ENCODE results near the gene SESTD1. TPM values are rescaled to one million over a fixed set of nuclear protein-coding genes. Genes with fewer than 3 reads are reported as not detected.

The SESTD1 gene
- total RNA-seq, 2 donors from 2014 or later, result 35.3 to 62.2 TPM

- TF ChIP-seq, protein P1, sequence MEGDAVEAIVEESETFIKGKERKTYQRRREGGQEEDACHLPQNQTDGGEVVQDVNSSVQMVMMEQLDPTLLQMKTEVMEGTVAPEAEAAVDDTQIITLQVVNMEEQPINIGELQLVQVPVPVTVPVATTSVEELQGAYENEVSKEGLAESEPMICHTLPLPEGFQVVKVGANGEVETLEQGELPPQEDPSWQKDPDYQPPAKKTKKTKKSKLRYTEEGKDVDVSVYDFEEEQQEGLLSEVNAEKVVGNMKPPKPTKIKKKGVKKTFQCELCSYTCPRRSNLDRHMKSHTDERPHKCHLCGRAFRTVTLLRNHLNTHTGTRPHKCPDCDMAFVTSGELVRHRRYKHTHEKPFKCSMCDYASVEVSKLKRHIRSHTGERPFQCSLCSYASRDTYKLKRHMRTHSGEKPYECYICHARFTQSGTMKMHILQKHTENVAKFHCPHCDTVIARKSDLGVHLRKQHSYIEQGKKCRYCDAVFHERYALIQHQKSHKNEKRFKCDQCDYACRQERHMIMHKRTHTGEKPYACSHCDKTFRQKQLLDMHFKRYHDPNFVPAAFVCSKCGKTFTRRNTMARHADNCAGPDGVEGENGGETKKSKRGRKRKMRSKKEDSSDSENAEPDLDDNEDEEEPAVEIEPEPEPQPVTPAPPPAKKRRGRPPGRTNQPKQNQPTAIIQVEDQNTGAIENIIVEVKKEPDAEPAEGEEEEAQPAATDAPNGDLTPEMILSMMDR (IDR thresholded peaks at IDR 0.05), result no peak
- Histone ChIP-seq H3K4me1 (ENCODE audit: control insufficient read depth in 1 of 2, low read depth in 2 of 2) (peaks cover 34 to 46% of the 10 kb centered on the region in 2 donors), H3K9me3 (no peaks in the 10 kb centered on the region), H3K27me3 (replicated peaks; ENCODE audit: insufficient read depth) (no peaks in the 10 kb centered on the region), H3K27ac (peak overlapping the region; percentile 86 to 87), H3K4me3 (peak overlapping the region; percentile 96), H3K36me3 (no peaks in the 10 kb centered on the region)
- ATAC-seq (ENCODE audit: insufficient number of reproducible peaks, low FRiP score, low read depth) (no peak), DNase-seq (ENCODE audit: low spot score) (no peak)
Measured at GRCh38 chr2:179265082-179265510, 464 bp upstream of the SESTD1 start.

GRCh38 chr2:179263446-179264367 lies 925 bp downstream of the SESTD1 start:
- Histone ChIP-seq H3K27me3 (replicated peaks; ENCODE audit: insufficient read depth) (no peaks in the 10 kb centered on the region), H3K27ac (peak overlapping the region; percentile 86 to 87), H3K9me3 (no peaks in the 10 kb centered on the region), H3K4me1 (ENCODE audit: control insufficient read depth in 1 of 2, low read depth in 2 of 2) (peaks cover 37 to 56% of the 10 kb centered on the region in 2 donors), H3K4me3 (peak overlapping the region; percentile 96), H3K36me3 (no peaks in the 10 kb centered on the region)
- ATAC-seq (ENCODE audit: insufficient number of reproducible peaks, low FRiP score, low read depth) (peak; percentile 36), DNase-seq (ENCODE audit: low spot score) (no peak)
- TF ChIP-seq, protein P1 (IDR thresholded peaks at IDR 0.05), result no peak

DNA sequence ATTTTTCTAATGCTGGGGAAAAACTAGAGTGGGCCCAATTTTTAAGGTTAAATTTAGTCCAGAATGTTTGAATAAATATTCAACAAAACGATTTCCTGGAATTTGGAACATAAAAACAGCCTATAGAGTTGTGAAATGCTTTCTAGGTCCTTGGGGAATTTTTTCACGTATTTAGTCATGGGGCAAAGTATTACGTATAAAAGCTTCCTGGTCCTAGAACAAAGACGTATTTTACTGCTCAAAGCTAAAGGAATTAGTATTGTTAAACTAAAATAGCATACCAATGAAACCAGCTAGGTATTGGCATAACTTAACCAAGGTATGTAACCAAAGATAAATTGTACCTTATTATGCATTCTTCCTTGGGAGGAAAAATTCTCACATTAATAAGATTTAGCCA lies 1.6 kb downstream of the SESTD1 start:
- Histone ChIP-seq H3K36me3 (no peaks in the 10 kb centered on the region), H3K9me3 (no peaks in the 10 kb centered on the region), H3K4me1 (ENCODE audit: control insufficient read depth in 1 of 2, low read depth in 2 of 2) (peaks cover 36 to 59% of the 10 kb centered on the region in 2 donors), H3K27ac (peak overlapping the region; percentile 86 to 87), H3K4me3 (peak overlapping the region; percentile 96), H3K27me3 (replicated peaks; ENCODE audit: insufficient read depth) (no peaks in the 10 kb centered on the region)
- DNase-seq (ENCODE audit: low spot score) (no peak), ATAC-seq (ENCODE audit: insufficient number of reproducible peaks, low FRiP score, low read depth) (no peak)
- TF ChIP-seq, protein P1 (IDR thresholded peaks at IDR 0.05), result no peak

GRCh38 chr2:179262077-179262660 lies 2.5 kb downstream of the SESTD1 start:
- peaks cover 33 to 66% of the 10 kb centered on the region in 2 donors for H3K4me1 ChIP-seq (ENCODE audit: control insufficient read depth in 1 of 2, low read depth in 2 of 2)
- no peak for ATAC-seq (ENCODE audit: insufficient number of reproducible peaks, low FRiP score, low read depth)
- no peak overlapping the region for H3K27ac ChIP-seq
- H3K27me3 ChIP-seq (replicated peaks; ENCODE audit: insufficient read depth), result no peaks in the 10 kb centered on the region
- H3K4me3 ChIP-seq, result peak overlapping the region; percentile 96
- DNase-seq (ENCODE audit: low spot score), result no peak
- TF ChIP-seq, protein P1 (IDR thresholded peaks at IDR 0.05), result no peak
- no peaks in the 10 kb centered on the region for H3K9me3 ChIP-seq
- no peaks in the 10 kb centered on the region for H3K36me3 ChIP-seq

GRCh38 chr2:179261151-179261825 lies 3.3 kb downstream of the SESTD1 start:
- Histone ChIP-seq H3K4me3 (peak overlapping the region; percentile 96), H3K9me3 (no peaks in the 10 kb centered on the region), H3K4me1 (ENCODE audit: control insufficient read depth in 1 of 2, low read depth in 2 of 2) (peaks cover 33 to 64% of the 10 kb centered on the region in 2 donors), H3K36me3 (no peaks in the 10 kb centered on the region), H3K27ac (no peak overlapping the region), H3K27me3 (replicated peaks; ENCODE audit: insufficient read depth) (no peaks in the 10 kb centered on the region)
- TF ChIP-seq, protein P1 (IDR thresholded peaks at IDR 0.05), result no peak
- no peak for ATAC-seq (ENCODE audit: insufficient number of reproducible peaks, low FRiP score, low read depth)
- no peak for DNase-seq (ENCODE audit: low spot score)
